ENCODE results near the gene CPT1C. TPM values are rescaled to one million over a fixed set of nuclear protein-coding genes. Genes with fewer than 3 reads are reported as not detected.

CPT1C gene
- total RNA-seq, 1 donor from 2014 or later: 26.3 TPM

DNA sequence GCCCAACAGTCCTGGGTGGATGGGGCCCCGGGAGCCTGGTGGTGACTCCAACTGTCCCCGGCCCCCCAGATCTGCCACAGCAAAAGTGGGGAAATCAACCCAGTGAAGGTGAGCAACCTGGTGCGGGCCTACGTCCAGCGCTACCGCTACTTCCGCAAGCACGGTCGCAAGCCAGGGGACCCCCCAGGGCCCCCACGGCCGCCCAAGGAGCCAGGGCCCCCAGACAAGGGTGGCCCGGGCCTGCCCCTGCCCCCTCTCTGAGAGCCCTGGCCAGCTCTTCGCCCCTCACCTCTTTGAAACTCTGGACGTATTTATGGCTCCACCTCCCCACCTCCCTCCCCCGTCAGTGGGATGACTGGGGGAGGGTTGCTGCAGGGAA lies 32.8 kb upstream of the CPT1C start:
- Mint-ChIP-seq H3K36me3 (ENCODE audit: low read depth) (peaks cover 16% of the 10 kb centered on the region), H3K9me3 (ENCODE audit: low read depth) (no peaks in the 10 kb centered on the region), H3K27ac (ENCODE audit: unreplicated experiment) (no peak overlapping the region), H3K4me1 (ENCODE audit: low read depth) (no peaks in the 10 kb centered on the region), H3K4me3 (ENCODE audit: unreplicated experiment) (no peak overlapping the region), H3K27me3 (ENCODE audit: low read depth) (no peaks in the 10 kb centered on the region)
- no peak for DNase-seq (ENCODE audit: low spot score)
- TF ChIP-seq, protein P1, sequence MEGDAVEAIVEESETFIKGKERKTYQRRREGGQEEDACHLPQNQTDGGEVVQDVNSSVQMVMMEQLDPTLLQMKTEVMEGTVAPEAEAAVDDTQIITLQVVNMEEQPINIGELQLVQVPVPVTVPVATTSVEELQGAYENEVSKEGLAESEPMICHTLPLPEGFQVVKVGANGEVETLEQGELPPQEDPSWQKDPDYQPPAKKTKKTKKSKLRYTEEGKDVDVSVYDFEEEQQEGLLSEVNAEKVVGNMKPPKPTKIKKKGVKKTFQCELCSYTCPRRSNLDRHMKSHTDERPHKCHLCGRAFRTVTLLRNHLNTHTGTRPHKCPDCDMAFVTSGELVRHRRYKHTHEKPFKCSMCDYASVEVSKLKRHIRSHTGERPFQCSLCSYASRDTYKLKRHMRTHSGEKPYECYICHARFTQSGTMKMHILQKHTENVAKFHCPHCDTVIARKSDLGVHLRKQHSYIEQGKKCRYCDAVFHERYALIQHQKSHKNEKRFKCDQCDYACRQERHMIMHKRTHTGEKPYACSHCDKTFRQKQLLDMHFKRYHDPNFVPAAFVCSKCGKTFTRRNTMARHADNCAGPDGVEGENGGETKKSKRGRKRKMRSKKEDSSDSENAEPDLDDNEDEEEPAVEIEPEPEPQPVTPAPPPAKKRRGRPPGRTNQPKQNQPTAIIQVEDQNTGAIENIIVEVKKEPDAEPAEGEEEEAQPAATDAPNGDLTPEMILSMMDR (IDR thresholded peaks at IDR 0.05): no peak

DNA sequence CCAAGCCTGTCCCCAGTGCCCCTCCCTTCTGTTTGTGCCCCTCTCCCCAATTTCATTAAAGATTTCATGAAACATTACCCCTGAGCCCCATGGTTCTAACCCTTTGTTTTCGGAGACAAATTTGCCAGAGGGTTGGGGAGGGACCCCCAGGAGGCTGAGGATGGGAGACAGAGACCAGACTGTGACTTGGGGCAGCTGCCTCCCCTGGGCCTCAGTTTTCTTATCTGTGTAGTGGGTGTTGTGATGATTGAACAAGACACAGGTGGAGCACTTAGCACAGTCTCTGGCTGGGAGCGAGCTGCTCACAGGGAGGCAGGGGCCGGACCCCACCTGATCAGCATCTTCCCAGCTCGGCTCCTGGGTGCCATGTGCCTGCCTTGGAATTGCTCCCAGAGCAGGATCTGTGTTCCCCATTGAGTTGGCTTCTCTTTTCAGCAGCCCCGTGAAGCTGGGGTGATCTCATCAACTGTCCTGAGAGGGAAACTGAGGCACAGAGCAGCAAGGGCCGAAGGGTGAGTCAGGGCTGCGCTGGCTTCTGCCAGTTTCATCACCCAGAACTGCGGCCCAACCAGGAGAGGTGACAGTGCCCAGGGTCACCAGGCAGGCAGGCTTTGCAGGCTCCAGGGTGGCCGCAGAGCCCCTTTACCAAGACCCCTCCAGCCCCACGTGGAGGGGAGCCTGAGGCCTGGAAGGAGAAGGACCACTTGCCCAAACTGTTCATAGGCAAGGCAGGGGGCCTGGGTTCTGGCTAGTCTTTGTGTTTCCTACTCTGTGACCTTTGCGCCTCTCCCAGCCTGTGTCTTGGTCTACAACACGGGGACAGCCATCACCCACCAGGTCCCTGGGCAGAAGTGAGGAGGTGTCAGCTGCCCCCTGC lies 32.1 kb upstream of the CPT1C start:
- TF ChIP-seq, protein P1 (IDR thresholded peaks at IDR 0.05): no peak
- H3K27ac Mint-ChIP-seq (ENCODE audit: unreplicated experiment): peak overlapping the region; percentile 32
- no peak overlapping the region for H3K4me3 Mint-ChIP-seq (ENCODE audit: unreplicated experiment)
- peaks cover 15% of the 10 kb centered on the region for H3K36me3 Mint-ChIP-seq (ENCODE audit: low read depth)
- H3K9me3 Mint-ChIP-seq (ENCODE audit: low read depth): no peaks in the 10 kb centered on the region
- H3K4me1 Mint-ChIP-seq (ENCODE audit: low read depth): peaks cover 2% of the 10 kb centered on the region
- H3K27me3 Mint-ChIP-seq (ENCODE audit: low read depth): no peaks in the 10 kb centered on the region
- DNase-seq (ENCODE audit: low spot score): no peak

DNA sequence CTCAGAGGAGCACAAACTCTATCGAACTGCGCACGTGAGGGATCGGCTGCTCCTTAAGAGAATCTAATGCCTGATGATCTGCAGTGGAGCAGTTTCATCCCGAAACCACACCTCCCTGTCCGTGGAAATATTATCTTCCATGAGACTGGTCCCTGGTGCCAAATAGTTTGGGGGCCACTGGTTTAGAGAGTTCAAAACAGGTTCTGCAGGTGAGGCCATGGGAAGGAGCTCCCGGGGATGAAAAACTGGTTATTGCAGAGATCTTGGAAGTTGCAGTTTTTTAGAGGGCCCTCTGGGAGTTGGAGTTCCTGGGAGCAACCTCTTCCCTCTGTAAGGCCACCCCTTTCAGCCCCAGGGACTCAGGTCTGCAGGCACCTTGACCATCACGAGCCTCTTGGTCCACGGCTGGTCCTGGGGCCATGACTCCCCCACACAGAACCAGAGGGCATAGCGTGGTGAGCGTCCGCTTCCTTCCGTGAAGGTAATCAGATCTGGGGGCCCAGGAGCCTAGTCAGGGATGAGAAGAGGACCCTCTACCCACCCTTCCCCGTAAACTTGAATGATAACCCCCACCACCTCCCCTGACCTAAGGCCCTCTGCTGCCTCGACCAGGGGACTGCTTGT lies 30.5 kb upstream of the CPT1C start:
- Mint-ChIP-seq H3K27ac (ENCODE audit: unreplicated experiment) (no peak overlapping the region), H3K36me3 (ENCODE audit: low read depth) (peaks cover 6% of the 10 kb centered on the region), H3K27me3 (ENCODE audit: low read depth) (no peaks in the 10 kb centered on the region), H3K4me1 (ENCODE audit: low read depth) (peaks cover 15% of the 10 kb centered on the region), H3K9me3 (ENCODE audit: low read depth) (no peaks in the 10 kb centered on the region), H3K4me3 (ENCODE audit: unreplicated experiment) (no peak overlapping the region)
- TF ChIP-seq, protein P1 (IDR thresholded peaks at IDR 0.05): no peak
- DNase-seq (ENCODE audit: low spot score): no peak

DNA sequence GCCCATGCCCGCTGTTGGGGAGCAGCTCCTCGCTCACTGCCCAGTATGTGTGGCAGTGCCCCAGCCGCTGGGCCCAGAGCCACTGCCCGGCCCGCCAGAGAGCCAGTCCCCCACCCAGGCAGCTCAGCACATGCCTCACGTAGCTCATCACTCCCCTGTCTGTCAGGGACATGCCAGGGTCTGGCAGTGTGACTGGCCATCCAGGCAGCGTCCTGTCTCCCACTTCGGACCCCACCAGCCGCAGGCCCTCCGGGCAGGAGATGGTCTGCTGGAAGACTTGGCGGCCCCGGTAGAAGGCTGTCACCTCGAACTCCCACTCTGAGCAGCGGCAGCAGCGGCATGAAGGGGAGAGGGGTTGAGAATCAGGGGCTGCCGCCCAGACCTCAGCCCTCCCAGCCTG lies 28.9 kb upstream of the CPT1C start:
- TF ChIP-seq, protein P1 (IDR thresholded peaks at IDR 0.05): no peak
- H3K4me3 Mint-ChIP-seq (ENCODE audit: unreplicated experiment): no peak overlapping the region
- peaks cover 28% of the 10 kb centered on the region for H3K4me1 Mint-ChIP-seq (ENCODE audit: low read depth)
- DNase-seq (ENCODE audit: low spot score): no peak
- H3K27ac Mint-ChIP-seq (ENCODE audit: unreplicated experiment): no peak overlapping the region
- H3K27me3 Mint-ChIP-seq (ENCODE audit: low read depth): no peaks in the 10 kb centered on the region
- H3K36me3 Mint-ChIP-seq (ENCODE audit: low read depth): peaks cover 5% of the 10 kb centered on the region
- H3K9me3 Mint-ChIP-seq (ENCODE audit: low read depth): no peaks in the 10 kb centered on the region

DNA sequence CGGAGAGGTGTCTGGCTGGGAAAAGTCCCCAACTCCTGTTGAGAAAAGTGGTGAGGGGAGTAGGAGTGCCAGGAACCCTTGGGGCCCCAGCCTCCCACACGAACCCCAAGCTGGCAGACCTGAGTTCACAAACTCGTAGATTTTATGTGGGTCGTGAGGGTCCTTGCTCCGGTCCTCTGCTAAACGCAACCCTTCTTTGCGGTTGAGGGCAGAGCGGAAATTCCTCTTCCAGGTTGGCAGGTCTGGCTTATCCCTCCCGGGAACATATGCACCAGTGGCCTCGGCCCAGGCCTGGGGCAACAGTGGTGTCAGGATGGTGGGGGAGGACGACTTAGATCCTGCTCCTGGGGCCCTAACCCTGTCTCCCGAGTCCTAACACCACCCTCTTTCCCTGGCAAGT lies 27.7 kb upstream of the CPT1C start:
- peaks cover 32% of the 10 kb centered on the region for H3K4me1 Mint-ChIP-seq (ENCODE audit: low read depth)
- H3K36me3 Mint-ChIP-seq (ENCODE audit: low read depth): peaks cover 2% of the 10 kb centered on the region
- no peaks in the 10 kb centered on the region for H3K9me3 Mint-ChIP-seq (ENCODE audit: low read depth)
- H3K4me3 Mint-ChIP-seq (ENCODE audit: unreplicated experiment): peak overlapping the region; percentile 33
- DNase-seq (ENCODE audit: low spot score): no peak
- H3K27ac Mint-ChIP-seq (ENCODE audit: unreplicated experiment): peak overlapping the region; percentile 17
- TF ChIP-seq, protein P1 (IDR thresholded peaks at IDR 0.05): no peak
- no peaks in the 10 kb centered on the region for H3K27me3 Mint-ChIP-seq (ENCODE audit: low read depth)

Data from chondrocyte (in vitro differentiated cells).